ENCODE results near the gene GMDS. TPM values are rescaled to one million over a fixed set of nuclear protein-coding genes. Genes with fewer than 3 reads are reported as not detected.

GMDS gene
- total and polyA plus RNA-seq, 2 of the 13 experiments (the other 11 are each of a cell fraction or from before 2014, with no cell fraction given), result 64.4 to 112 TPM

DNA sequence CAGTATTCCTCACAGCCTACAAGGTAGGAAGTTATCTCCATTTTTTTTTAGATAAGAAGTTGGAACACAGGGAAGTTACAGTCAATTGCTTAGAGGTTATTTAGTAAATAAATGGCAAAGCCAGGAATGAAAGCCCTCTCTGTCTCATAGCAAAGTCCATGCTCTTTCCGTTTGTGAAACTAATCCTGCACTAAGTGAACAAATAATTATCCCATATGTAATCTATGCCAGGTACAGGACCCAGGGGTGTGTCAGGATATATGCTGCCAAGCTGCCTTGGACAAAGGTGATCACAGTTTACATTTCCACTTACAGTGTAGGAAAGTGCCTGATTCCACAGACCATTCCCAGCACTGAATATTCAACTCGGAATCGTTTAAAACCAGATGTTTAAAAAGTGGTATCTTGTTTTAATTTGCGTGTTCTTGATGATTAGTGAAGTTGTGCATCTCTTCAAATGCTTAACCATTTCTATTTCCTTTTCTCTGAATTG, 13.6 kb upstream of the GMDS start (continued):
- TF ChIP-seq ZFP82 (CRISPR knock-in tag; IDR thresholded peaks at IDR 0.05; ENCODE audit: borderline replicate concordance) (no peak), ZFAT (CRISPR knock-in tag; conservative IDR thresholded peaks at IDR 0.05) (no peak), ZNF354B (CRISPR knock-in tag; IDR thresholded peaks at IDR 0.05) (no peak), ETV6 (CRISPR knock-in tag; conservative IDR thresholded peaks at IDR 0.05) (no peak), ZNF660 (CRISPR knock-in tag; IDR thresholded peaks at IDR 0.05; ENCODE audit: borderline replicate concordance, low read depth) (no peak), TCF12 (IDR thresholded peaks at IDR 0.05) (no peak), TCF12 (CRISPR knock-in tag; IDR thresholded peaks at IDR 0.05) (peak; percentile 46; the same call in 1 of the 2 replicates), HOXA3 (CRISPR knock-in tag; IDR thresholded peaks at IDR 0.05) (peak; percentile 65), ARNT2 (CRISPR knock-in tag; IDR thresholded peaks at IDR 0.05; ENCODE audit: low read depth) (peak; percentile 39; the same call in 1 of the 2 replicates), ZNF709 (CRISPR knock-in tag; IDR thresholded peaks at IDR 0.05) (no peak), WIZ (CRISPR knock-in tag; IDR thresholded peaks at IDR 0.05) (no peak), HNRNPLL (IDR thresholded peaks at IDR 0.05; ENCODE audit: low read depth, low read length, poor library complexity, severe bottlenecking) (no peak), FLYWCH1 (CRISPR knock-in tag; IDR thresholded peaks at IDR 0.05) (no peak), ATAD3A (CRISPR knock-in tag; IDR thresholded peaks at IDR 0.05) (no peak), NFRKB (IDR thresholded peaks at IDR 0.05) (no peak), PLRG1 (conservative IDR thresholded peaks at IDR 0.05) (no peak), RFXANK (CRISPR knock-in tag; IDR thresholded peaks at IDR 0.05) (no peak)
- TF ChIP-seq, protein P1, sequence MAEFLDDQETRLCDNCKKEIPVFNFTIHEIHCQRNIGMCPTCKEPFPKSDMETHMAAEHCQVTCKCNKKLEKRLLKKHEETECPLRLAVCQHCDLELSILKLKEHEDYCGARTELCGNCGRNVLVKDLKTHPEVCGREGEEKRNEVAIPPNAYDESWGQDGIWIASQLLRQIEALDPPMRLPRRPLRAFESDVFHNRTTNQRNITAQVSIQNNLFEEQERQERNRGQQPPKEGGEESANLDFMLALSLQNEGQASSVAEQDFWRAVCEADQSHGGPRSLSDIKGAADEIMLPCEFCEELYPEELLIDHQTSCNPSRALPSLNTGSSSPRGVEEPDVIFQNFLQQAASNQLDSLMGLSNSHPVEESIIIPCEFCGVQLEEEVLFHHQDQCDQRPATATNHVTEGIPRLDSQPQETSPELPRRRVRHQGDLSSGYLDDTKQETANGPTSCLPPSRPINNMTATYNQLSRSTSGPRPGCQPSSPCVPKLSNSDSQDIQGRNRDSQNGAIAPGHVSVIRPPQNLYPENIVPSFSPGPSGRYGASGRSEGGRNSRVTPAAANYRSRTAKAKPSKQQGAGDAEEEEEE (CRISPR knock-in tag; IDR thresholded peaks at IDR 0.05; ENCODE audit: borderline replicate concordance), result no peak
- TF ChIP-seq, protein P2, sequence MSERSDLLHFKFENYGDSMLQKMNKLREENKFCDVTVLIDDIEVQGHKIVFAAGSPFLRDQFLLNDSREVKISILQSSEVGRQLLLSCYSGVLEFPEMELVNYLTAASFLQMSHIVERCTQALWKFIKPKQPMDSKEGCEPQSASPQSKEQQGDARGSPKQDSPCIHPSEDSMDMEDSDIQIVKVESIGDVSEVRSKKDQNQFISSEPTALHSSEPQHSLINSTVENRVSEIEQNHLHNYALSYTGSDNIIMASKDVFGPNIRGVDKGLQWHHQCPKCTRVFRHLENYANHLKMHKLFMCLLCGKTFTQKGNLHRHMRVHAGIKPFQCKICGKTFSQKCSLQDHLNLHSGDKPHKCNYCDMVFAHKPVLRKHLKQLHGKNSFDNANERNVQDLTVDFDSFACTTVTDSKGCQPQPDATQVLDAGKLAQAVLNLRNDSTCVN (CRISPR knock-in tag; IDR thresholded peaks at IDR 0.05; ENCODE audit: borderline replicate concordance), result no peak
- TF ChIP-seq, protein P3, sequence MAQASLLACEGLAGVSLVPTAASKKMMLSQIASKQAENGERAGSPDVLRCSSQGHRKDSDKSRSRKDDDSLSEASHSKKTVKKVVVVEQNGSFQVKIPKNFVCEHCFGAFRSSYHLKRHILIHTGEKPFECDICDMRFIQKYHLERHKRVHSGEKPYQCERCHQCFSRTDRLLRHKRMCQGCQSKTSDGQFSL (CRISPR knock-in tag; IDR thresholded peaks at IDR 0.05), result no peak
- TF ChIP-seq, protein P4, sequence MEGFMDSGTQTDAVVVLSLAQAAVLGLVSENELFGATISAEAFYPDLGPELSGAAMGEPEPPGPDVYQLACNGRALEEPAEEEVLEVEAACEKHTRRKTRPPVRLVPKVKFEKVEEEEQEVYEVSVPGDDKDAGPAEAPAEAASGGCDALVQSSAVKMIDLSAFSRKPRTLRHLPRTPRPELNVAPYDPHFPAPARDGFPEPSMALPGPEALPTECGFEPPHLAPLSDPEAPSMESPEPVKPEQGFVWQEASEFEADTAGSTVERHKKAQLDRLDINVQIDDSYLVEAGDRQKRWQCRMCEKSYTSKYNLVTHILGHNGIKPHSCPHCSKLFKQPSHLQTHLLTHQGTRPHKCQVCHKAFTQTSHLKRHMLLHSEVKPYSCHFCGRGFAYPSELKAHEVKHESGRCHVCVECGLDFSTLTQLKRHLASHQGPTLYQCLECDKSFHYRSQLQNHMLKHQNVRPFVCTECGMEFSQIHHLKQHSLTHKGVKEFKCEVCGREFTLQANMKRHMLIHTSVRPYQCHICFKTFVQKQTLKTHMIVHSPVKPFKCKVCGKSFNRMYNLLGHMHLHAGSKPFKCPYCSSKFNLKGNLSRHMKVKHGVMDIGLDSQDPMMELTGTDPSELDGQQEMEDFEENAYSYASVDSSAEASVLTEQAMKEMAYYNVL (CRISPR knock-in tag; IDR thresholded peaks at IDR 0.05; ENCODE audit: borderline replicate concordance), result peak; percentile 60; the same call in 1 of the 2 replicates
- TF ChIP-seq, protein P5, sequence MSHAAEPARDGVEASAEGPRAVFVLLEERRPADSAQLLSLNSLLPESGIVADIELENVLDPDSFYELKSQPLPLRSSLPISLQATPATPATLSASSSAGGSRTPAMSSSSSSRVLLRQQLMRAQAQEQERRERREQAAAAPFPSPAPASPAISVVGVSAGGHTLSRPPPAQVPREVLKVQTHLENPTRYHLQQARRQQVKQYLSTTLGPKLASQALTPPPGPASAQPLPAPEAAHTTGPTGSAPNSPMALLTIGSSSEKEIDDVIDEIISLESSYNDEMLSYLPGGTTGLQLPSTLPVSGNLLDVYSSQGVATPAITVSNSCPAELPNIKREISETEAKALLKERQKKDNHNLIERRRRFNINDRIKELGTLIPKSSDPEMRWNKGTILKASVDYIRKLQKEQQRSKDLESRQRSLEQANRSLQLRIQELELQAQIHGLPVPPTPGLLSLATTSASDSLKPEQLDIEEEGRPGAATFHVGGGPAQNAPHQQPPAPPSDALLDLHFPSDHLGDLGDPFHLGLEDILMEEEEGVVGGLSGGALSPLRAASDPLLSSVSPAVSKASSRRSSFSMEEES (CRISPR knock-in tag; IDR thresholded peaks at IDR 0.05), result peak; percentile 41; the same call in 1 of the 2 replicates
- TF ChIP-seq, protein P6, sequence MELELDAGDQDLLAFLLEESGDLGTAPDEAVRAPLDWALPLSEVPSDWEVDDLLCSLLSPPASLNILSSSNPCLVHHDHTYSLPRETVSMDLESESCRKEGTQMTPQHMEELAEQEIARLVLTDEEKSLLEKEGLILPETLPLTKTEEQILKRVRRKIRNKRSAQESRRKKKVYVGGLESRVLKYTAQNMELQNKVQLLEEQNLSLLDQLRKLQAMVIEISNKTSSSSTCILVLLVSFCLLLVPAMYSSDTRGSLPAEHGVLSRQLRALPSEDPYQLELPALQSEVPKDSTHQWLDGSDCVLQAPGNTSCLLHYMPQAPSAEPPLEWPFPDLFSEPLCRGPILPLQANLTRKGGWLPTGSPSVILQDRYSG (CRISPR knock-in tag; IDR thresholded peaks at IDR 0.05), result no peak
